Gastrocnemius medialis (tissue), 4 donors: Measurements from ENCODE around the gene TLE5. TPM values are rescaled to one million over a fixed set of nuclear protein-coding genes. Genes with fewer than 3 reads are reported as not detected.

Source experiments
- ATAC-seq, 2 donors: fragments of 150-250 bp; one replicate each; pipeline ENCODE4 v1.9.1; 2016
- DNase-seq, 2 donors: peaks; one replicate each; pipeline ENCODE4 v3.0.0-alpha.2; 2019
- H3K27ac ChIP-seq, 4 donors: fragments of 200-600 bp; sonication (generic); 1 replicate in 1 of 4; 2 replicates in 3 of 4; pipeline ENCODE4 v1.5.1; 2016 to 2018; ENCODE audit warnings: mild to moderate bottlenecking in 2 of 4, moderate library complexity in 1 of 4
- H3K27me3 ChIP-seq, 3 donors: fragments of 200-600 bp; sonication (generic) in 2 of 3; 1 replicate in 1 of 3; 2 replicates in 2 of 3; pipeline versions ENCODE4 v1.5.1 to v1.6.0; 2016 to 2019; ENCODE audit warnings: mild to moderate bottlenecking in 1 of 3, moderate library complexity in 1 of 3
- H3K36me3 ChIP-seq, 2 donors: fragments of 200-600 bp; sonication (generic) in 1 of 2; one replicate each; pipeline ENCODE4 v1.5.1; 2017 to 2018
- H3K4me1 ChIP-seq, 2 donors: fragments of 200-600 bp; sonication (generic) in 1 of 2; one replicate each; pipeline ENCODE4 v1.5.1; 2016 to 2017; ENCODE audit warnings: mild to moderate bottlenecking in 2 of 2
- H3K4me3 ChIP-seq, 4 donors: fragments of 200-600 bp; sonication (generic) in 3 of 4; 1 replicate in 1 of 4; 2 replicates in 3 of 4; pipeline ENCODE4 v1.5.1; 2016 to 2019; ENCODE audit warnings: mild to moderate bottlenecking in 2 of 4
- H3K9me3 ChIP-seq, 3 donors: fragments of 200-600 bp; sonication (generic) in 2 of 3; 1 replicate in 1 of 3; 2 replicates in 2 of 3; pipeline ENCODE4 v1.5.1; 2016 to 2019
- CTCF ChIP-seq, 5 experiments: fragments of 450-650 bp in 3 of 5; fragments of 200-600 bp in 2 of 5; sonication (generic) in 2 of 5; IDR thresholded peaks in 4 of 5; conservative IDR thresholded peaks in 1 of 5; 1 replicate in 4 of 5; 2 replicates in 1 of 5; pipeline ENCODE4 v1.5.1; 2016 to 2019; ENCODE audit warnings: antibody characterized with exemption in 5 of 5, mild to moderate bottlenecking in 3 of 5, moderate library complexity in 3 of 5
- POLR2A ChIP-seq, 2 donors: fragments of 450-650 bp; IDR thresholded peaks; one replicate each; pipeline ENCODE4 v1.6.1; 2017; ENCODE audit warnings: antibody characterized with exemption in 2 of 2, mild to moderate bottlenecking in 2 of 2, moderate library complexity in 2 of 2
- in situ Hi-C, 4 donors: fragments of 200-750 bp; cut with MboI; loops; one replicate each; pipeline versions ENCODE4 v1.15.0 to v1.8.0; 2017; ENCODE audit warnings: low sequenced_read_pairs in 4 of 4
- intact Hi-C: fragments of 100-400 bp; cut with DNase I; formaldehyde crosslinking; loops from one replicate; pipeline ENCODE4 v1.15.1; 2023; ENCODE audit warnings: low total_unique reads
- total RNA-seq, 4 donors: library from RNA; depleted of rRNA; stranded (reverse); fragments of >200 nt; gene quantifications; one replicate each; pipeline versions ENCODE4 v1.1.0 to v1.2.3, GENCODE V29; 2016

The TLE5 gene
- total RNA-seq, 4 donors from 2014 or later, result 437 to 686 (median 474) TPM

DNA sequence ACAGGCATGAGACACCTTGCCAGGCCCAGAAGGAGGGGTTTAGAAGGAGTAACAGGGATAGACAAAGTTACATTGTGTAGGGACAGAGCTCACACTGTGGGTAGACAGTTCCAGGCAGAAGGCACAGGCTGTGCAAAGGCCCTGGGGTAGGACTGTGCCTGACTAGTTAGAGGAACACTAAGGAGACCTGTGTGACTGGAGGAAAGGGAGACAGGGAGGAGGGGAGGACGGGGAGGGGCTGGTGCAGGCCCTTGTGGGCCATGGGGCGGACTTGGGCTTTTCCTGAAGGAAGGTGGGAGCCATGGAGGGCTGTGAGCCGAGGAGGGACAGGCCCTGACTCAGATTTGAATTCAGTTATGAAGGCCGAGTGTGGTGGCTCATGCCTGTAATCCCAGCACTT lies 17.3 kb upstream of the TLE5 start:
- in situ Hi-C loops (loop anchor here in 1 of 4 donors (25.0 kb wide), 1 partner anchor 117 kb away; no protein-coding TSS in a partner anchor), intact Hi-C loops (loop anchor here (5.0 kb wide), 1 partner anchor 48 kb away; no protein-coding TSS in a partner anchor)
- H3K36me3 ChIP-seq, result no peaks in the 10 kb centered on the region
- ATAC-seq, result no peak
- TF ChIP-seq POLR2A (IDR thresholded peaks at IDR 0.05) (no peak), CTCF (IDR thresholded peaks at IDR 0.05 in 4 of 5, conservative IDR thresholded peaks at IDR 0.05 in 1 of 5) (no peak)
- H3K27ac ChIP-seq, result no peak overlapping the region
- DNase-seq, result no peak
- no peak overlapping the region for H3K4me3 ChIP-seq
- H3K9me3 ChIP-seq, result no peaks in the 10 kb centered on the region
- H3K4me1 ChIP-seq, result peaks cover 3 to 7% of the 10 kb centered on the region in 2 donors
- no peaks in the 10 kb centered on the region for H3K27me3 ChIP-seq

DNA sequence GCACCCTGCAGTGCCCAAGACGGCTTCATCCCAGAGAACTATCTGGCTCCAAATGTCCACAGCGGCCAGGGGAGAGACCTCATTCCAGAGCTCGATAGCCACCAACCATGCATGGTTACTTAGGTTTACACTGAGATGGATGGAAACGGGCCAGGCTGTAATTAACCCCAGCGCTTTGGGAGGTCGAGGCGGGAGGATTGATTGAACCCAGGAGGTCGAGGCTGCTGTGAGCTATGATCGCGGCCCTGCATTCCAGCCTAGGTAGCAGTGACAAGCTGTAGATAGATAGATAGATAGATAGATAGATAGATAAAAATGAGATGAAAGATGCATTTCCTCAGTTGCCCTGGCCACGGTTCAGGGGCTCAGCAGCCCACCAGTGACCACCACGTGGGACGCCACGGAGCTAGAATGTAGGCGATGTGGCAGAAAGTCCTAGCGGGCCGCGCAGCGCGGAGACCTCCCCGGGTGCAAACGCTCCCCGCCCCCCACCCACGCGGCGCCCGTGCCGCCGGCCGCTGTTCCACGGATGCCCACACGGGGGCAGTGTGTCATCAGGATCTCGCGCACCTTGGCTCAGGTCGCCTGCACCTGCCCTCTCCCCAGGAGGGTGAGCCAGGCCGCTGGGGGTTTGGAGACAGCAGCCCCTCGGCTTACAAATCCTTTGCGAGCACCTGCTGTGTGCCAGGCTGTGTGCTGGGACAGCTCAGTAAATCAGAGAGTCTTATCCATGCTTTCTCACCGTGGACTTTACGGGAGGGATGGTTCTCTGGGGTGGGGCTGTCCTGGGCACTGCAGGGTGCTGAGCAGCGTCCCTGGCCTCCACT lies 13.5 kb upstream of the TLE5 start:
- TF ChIP-seq CTCF (IDR thresholded peaks at IDR 0.05 in 4 of 5, conservative IDR thresholded peaks at IDR 0.05 in 1 of 5) (peak; percentile 76 to 98 (median 96)), POLR2A (IDR thresholded peaks at IDR 0.05) (no peak)
- peak overlapping the region in 3 of 4 donors; percentile 3 to 70 (median 69) for H3K27ac ChIP-seq
- ATAC-seq (peak; percentile 55 to 61), DNase-seq (no peak)
- H3K27me3 ChIP-seq, result no peaks in the 10 kb centered on the region
- in situ Hi-C loops, result loop anchor here in 1 of 4 donors (25.0 kb wide), 1 partner anchor 114 kb away; no protein-coding TSS in a partner anchor
- H3K9me3 ChIP-seq, result no peaks in the 10 kb centered on the region
- no peaks in the 10 kb centered on the region for H3K36me3 ChIP-seq
- intact Hi-C loops, result loop anchor here (2.0 to 5.0 kb wide), 2 partner anchors 29 to 51 kb away; no protein-coding TSS in a partner anchor
- peaks cover 9 to 11% of the 10 kb centered on the region in 2 donors for H3K4me1 ChIP-seq
- peak overlapping the region in 2 of 4 donors; percentile 13 to 26 for H3K4me3 ChIP-seq

GRCh38 chr19:3073931-3074595 lies 11.8 kb upstream of the TLE5 start:
- intact Hi-C loops (loop anchor here (1.0 to 2.0 kb wide), 2 partner anchors 21 to 38 kb away; partner anchors contain the start of gene GNA11), in situ Hi-C loops (loop anchor here in 1 of 4 donors (25.0 kb wide), 1 partner anchor 112 kb away; no protein-coding TSS in a partner anchor)
- Histone ChIP-seq H3K4me1 (peaks cover 9 to 11% of the 10 kb centered on the region in 2 donors), H3K36me3 (no peaks in the 10 kb centered on the region), H3K9me3 (no peaks in the 10 kb centered on the region), H3K27me3 (no peaks in the 10 kb centered on the region), H3K4me3 (no peak overlapping the region), H3K27ac (peak overlapping the region; percentile 69 to 75 (median 72))
- TF ChIP-seq CTCF (IDR thresholded peaks at IDR 0.05 in 4 of 5, conservative IDR thresholded peaks at IDR 0.05 in 1 of 5), result peak in 1 of 5 experiments; percentile 19
- no peak for TF ChIP-seq POLR2A (IDR thresholded peaks at IDR 0.05)
- DNase-seq, result no peak
- no peak for ATAC-seq

DNA sequence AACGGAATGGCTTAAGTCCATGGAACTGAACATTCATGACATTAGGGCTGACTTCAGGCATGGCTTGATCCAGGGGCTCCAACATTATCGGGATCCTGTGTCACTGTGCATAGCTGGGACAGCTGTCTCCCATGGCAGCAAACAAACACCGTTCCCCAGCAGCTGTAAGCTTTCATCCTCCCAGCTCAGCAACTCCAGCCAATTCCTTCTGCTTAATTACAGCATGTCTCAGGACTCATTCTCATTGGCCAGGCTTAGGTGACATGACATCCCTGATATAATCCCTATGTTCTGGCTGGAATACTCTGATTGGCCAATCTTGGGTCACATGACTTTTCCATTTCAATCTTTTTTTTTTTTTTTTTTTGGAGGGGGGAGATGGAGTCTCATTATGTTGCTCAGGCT lies 10.9 kb upstream of the TLE5 start:
- no peaks in the 10 kb centered on the region for H3K27me3 ChIP-seq
- TF ChIP-seq CTCF (IDR thresholded peaks at IDR 0.05 in 4 of 5, conservative IDR thresholded peaks at IDR 0.05 in 1 of 5) (no peak), POLR2A (IDR thresholded peaks at IDR 0.05) (no peak)
- no peaks in the 10 kb centered on the region for H3K9me3 ChIP-seq
- no peak overlapping the region for H3K4me3 ChIP-seq
- peak overlapping the region; percentile 69 to 75 (median 72) for H3K27ac ChIP-seq
- ATAC-seq, result peak; percentile 97 to 98
- no peaks in the 10 kb centered on the region for H3K36me3 ChIP-seq
- DNase-seq, result peak; percentile 66 to 81
- in situ Hi-C loops (loop anchor here in 1 of 4 donors (25.0 kb wide), 1 partner anchor 111 kb away; no protein-coding TSS in a partner anchor), intact Hi-C loops (loop anchor here (1.0 to 2.0 kb wide), 2 partner anchors 22 to 37 kb away; partner anchors contain the start of gene GNA11)
- peaks cover 9 to 11% of the 10 kb centered on the region in 2 donors for H3K4me1 ChIP-seq
